Colonic mucosa (tissue), 4 donors: Measurements from ENCODE around the gene PTPN4. TPM values are rescaled to one million over a fixed set of nuclear protein-coding genes. Genes with fewer than 3 reads are reported as not detected.

Experiments
- DNase-seq: peaks from one replicate; pipeline ENCODE4 v3.0.0-alpha.2; 2020
- H3K27ac ChIP-seq: fragments of 200-600 bp; one replicate; pipeline ENCODE4 v1.8.0; 2021
- H3K27me3 ChIP-seq: fragments of 200-600 bp; one replicate; pipeline ENCODE4 v1.8.0; 2021
- H3K36me3 ChIP-seq: fragments of 200-600 bp; one replicate; pipeline ENCODE4 v1.8.0; 2021
- H3K4me1 ChIP-seq: fragments of 200-600 bp; one replicate; pipeline ENCODE4 v1.8.0; 2021; ENCODE audit warnings: mild to moderate bottlenecking
- H3K4me3 ChIP-seq: fragments of 200-600 bp; one replicate; pipeline ENCODE4 v1.8.0; 2021
- H3K9ac ChIP-seq, 2 donors: one replicate each; pipeline ENCODE4 v1.7.0; 2013; ENCODE audit warnings: control low read depth in 2 of 2, low read depth in 2 of 2, low read length in 2 of 2
- H3K9me3 ChIP-seq: fragments of 200-600 bp; one replicate; pipeline ENCODE4 v1.8.0; 2021
- intact Hi-C: fragments of 100-400 bp; cut with DNase I; formaldehyde crosslinking; loops from one replicate; pipeline ENCODE4 v1.14.1; 2022
- total RNA-seq, 2 donors: library from RNA; stranded (reverse); fragmentation: NEBNext Ultra II Directional in 1 of 2; extraction: Animal tissue kit (Norgen Biotek cat#: 25700) in 1 of 2; gene quantifications; one replicate each; pipeline ENCODE4 v1.2.1, GENCODE V29; 2021
- TF ChIP-seq, protein P1 (sequence below): fragments of 200-600 bp; IDR thresholded peaks from one replicate; pipeline ENCODE4 v1.8.0; 2022; ENCODE audit warnings: antibody characterized with exemption, mild to moderate bottlenecking
- donor health status: healthy.
- donor health status: DM: no; HTN: no; CAD: no.
- donor health status: DM: no; HTN: no; CAD: no.

PTPN4 gene
- total RNA-seq, 2 donors from 2014 or later = 20.4 to 28.2 TPM

DNA sequence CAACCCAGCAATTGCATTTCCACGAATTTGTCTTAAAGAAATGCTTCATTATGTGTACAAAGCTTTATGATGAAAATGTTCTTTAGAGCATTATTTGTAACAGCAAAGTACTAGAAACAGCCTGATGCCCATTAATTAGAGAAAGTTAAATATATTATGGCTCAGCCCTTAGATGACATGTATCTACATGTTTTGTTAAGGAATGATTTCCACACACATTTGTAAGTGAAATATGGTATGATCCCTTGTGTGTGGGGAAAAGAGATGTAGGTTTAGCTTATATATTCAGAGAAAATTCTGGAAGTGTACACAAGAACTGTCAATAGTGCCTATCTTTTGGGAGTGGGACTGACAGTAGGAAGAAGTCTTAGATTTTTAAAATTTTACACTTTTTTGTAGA is 3.8 kb upstream of the PTPN4 start:
- no peak overlapping the region for H3K4me3 ChIP-seq
- no peaks in the 10 kb centered on the region for H3K27me3 ChIP-seq
- no peaks in the 10 kb centered on the region for H3K4me1 ChIP-seq
- intact Hi-C loops = no loop called here
- TF ChIP-seq, protein P1, sequence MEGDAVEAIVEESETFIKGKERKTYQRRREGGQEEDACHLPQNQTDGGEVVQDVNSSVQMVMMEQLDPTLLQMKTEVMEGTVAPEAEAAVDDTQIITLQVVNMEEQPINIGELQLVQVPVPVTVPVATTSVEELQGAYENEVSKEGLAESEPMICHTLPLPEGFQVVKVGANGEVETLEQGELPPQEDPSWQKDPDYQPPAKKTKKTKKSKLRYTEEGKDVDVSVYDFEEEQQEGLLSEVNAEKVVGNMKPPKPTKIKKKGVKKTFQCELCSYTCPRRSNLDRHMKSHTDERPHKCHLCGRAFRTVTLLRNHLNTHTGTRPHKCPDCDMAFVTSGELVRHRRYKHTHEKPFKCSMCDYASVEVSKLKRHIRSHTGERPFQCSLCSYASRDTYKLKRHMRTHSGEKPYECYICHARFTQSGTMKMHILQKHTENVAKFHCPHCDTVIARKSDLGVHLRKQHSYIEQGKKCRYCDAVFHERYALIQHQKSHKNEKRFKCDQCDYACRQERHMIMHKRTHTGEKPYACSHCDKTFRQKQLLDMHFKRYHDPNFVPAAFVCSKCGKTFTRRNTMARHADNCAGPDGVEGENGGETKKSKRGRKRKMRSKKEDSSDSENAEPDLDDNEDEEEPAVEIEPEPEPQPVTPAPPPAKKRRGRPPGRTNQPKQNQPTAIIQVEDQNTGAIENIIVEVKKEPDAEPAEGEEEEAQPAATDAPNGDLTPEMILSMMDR = no peak
- H3K9ac ChIP-seq = no peak overlapping the region
- no peak overlapping the region for H3K27ac ChIP-seq
- no peak for DNase-seq
- H3K9me3 ChIP-seq = no peaks in the 10 kb centered on the region
- no peaks in the 10 kb centered on the region for H3K36me3 ChIP-seq

- peak; percentile 27 for DNase-seq
- TF ChIP-seq, protein P1 = no peak
- Histone ChIP-seq H3K27ac (no peak overlapping the region), H3K27me3 (no peaks in the 10 kb centered on the region), H3K36me3 (no peaks in the 10 kb centered on the region), H3K4me1 (no peaks in the 10 kb centered on the region), H3K4me3 (no peak overlapping the region), H3K9ac (no peak overlapping the region), H3K9me3 (no peaks in the 10 kb centered on the region)
- intact Hi-C loops = no loop called here
Measured at GRCh38 chr2:119756837-119757236, 2.9 kb upstream of the PTPN4 start.

DNA sequence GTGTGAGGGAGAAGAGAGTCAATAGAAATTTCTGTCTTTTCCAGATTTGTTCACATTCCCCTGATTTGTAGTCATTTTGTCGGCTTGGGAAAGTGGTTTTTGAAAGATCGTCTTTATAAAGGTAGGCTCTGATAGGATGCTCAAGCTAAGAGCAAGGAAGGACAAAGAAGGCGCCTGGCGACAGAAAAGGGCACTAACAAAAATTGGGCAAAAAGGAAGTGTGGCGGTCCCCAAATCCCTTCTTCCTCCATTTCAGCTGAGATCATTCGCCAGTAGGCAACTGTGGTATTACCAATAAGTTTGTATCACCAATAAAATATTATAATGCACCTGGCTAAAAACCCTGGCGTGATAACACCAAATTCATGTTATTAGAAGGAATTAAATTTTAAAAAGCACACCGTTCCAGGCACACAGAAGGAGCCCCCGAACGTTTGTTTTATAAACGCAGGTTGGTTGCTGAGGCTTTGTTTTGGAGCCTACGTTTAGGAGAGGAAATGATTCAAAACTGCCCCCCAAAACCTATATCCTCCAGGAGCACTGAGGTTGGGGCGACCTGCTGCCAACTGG is 756 bp upstream of the PTPN4 start:
- H3K9ac ChIP-seq = peak overlapping the region; percentile 87 to 90
- TF ChIP-seq, protein P1 = no peak
- H3K4me1 ChIP-seq = no peaks in the 10 kb centered on the region
- H3K4me3 ChIP-seq = peak overlapping the region; percentile 71
- H3K27me3 ChIP-seq = no peaks in the 10 kb centered on the region
- intact Hi-C loops = no loop called here
- peak overlapping the region; percentile 91 for H3K27ac ChIP-seq
- no peak for DNase-seq
- no peaks in the 10 kb centered on the region for H3K9me3 ChIP-seq
- no peaks in the 10 kb centered on the region for H3K36me3 ChIP-seq

DNA sequence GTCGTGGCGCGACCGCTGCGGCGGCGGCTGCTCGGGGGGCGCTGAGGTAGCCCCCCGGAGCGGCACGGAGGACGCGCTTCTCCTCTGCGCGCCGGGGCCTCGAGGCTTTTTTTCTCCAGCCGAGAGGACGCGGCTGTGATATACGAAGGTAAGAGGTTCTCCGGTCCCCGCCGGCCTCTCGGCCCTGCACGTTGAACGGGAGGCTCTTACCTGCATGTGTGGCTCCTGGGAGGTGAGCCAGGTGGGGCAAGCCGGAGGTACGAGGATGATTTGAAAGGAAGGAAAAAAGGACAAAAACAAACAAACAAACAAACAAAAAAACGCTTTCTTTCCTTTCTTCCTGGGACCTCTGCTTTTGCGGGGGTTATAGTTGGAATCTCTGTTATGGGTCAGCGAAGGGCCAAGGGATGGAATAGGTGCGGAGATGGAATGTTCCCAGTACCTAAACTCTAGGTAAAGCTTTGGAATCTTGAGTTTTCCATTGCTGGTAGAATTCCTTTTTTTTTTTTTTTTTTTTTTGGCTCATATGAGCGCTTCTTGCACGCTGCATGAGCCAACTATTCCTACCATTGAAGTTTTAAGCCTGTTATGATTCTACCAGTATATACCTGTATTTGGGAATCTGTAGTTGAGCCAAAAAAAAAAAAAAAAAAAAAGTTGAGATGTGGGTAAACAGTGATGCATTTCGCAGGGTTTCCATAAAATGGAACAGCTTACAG is 674 bp downstream of the PTPN4 start:
- H3K27ac ChIP-seq = peak overlapping the region; percentile 91
- no peaks in the 10 kb centered on the region for H3K4me1 ChIP-seq
- peak; percentile 56 for DNase-seq
- TF ChIP-seq, protein P1 = no peak
- H3K4me3 ChIP-seq = peak overlapping the region; percentile 71
- no peaks in the 10 kb centered on the region for H3K36me3 ChIP-seq
- intact Hi-C loops = no loop called here
- no peaks in the 10 kb centered on the region for H3K27me3 ChIP-seq
- no peaks in the 10 kb centered on the region for H3K9me3 ChIP-seq
- H3K9ac ChIP-seq = peak overlapping the region; percentile 87 to 90

GRCh38 chr2:119760956-119761275 is 1.2 kb downstream of the PTPN4 start:
- H3K27me3 ChIP-seq = no peaks in the 10 kb centered on the region
- H3K4me1 ChIP-seq = no peaks in the 10 kb centered on the region
- DNase-seq = no peak
- intact Hi-C loops = no loop called here
- H3K9ac ChIP-seq = peak overlapping the region in 1 of 2 donors; percentile 87
- H3K4me3 ChIP-seq = peak overlapping the region; percentile 71
- no peaks in the 10 kb centered on the region for H3K36me3 ChIP-seq
- no peaks in the 10 kb centered on the region for H3K9me3 ChIP-seq
- TF ChIP-seq, protein P1 = no peak
- H3K27ac ChIP-seq = no peak overlapping the region
